Stimulated activated CD8-positive, alpha-beta memory T cell treated with anti-CD3 and anti-CD28 coated beads, Interleukin-7, amount 100 ng/mL, for 4 hours (primary cell): Measurements from ENCODE around the gene IQCF2.
"Not testable (repeated sequence)": the region's sequence is repeated elsewhere in the genome, so short reads cannot be mapped to it uniquely, and the experiment has no call there.

Experiments used
- DNase-seq, 2 donors: peaks; one replicate each; pipeline ENCODE4 v3.0.0-alpha.2; 2020; ENCODE audit warnings: low read depth in 2 of 2

IQCF2 gene

DNA sequence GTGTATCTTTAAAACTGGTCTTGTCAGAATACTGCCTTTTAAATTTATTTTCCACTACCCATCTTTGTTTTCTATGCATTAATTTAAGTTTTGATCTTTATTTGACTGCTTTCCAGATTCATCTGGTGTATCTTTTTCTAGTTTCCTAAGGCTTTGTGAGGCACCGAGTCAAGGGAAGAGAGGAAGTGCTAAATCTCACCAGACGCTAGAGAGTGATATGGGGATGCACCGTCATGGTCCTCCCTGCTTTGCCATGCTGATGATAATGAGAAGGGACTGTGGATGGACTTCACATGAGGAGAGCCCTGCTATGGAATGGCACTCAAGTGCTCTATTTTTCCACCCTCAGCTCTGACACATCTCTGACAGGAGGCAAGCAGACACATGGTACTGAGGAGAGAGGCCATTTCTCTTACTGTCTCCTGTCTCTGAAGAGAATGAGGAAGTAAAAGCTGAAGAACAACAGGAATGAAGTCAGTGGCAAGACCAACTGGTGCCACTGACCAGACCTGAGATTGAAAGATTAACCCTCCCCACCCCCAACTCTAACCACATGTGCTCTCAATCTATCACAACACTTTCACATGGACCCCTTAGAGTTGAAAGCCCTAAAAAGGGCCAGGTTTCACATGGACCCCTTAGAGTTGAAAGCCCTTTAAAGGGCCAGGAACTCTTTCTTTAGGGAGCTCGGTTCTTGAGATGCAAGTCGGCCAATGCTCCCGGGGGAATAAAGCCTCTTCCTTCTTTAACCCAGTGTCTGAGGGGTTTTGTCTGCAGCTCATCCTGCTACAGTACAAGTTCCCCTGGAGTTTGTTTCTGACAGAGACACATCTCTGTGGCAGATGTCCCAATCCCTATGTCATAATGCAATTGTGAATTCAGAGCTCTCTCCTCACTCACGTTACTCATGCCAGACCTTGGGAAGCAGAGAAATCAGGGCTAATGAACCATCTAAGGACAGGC is at the start of gene IQCF2:
Gene IQCF2 (plus strand): TSS at position 913 of the 963 bp plus-strand sequence. CDS start 52 bp downstream, outside the sequence.
- DNase-seq: no peak

GRCh38 chr3:51813539-51813938 is 47.9 kb upstream of the IQCF2 start:
- DNase-seq: no peak

GRCh38 chr3:51814034-51814433 is 47.4 kb upstream of the IQCF2 start:
- DNase-seq: no peak

DNA sequence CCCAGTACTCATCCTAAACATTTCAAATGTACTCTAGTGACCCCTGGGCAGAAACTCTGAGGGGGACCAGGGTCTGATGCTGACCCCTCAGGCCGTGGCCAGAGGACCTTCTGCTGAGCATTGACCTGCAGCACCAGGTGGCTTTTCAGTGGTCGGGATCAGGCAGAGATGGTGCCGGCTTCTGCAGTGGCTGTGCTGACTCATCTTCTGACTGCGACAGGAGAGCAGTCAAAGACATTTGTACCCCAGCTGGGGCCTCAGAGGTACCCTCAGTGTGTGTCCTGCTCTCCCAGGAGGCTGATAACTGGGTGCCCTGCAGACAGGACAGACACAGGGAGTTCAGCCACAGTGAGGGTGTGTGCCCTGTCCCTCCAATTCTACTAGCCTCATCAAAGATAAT is 45.8 kb upstream of the IQCF2 start:
- DNase-seq: no peak

- DNase-seq: no peak
Measured at GRCh38 chr3:51816723-51817122, 44.7 kb upstream of the IQCF2 start.

DNA sequence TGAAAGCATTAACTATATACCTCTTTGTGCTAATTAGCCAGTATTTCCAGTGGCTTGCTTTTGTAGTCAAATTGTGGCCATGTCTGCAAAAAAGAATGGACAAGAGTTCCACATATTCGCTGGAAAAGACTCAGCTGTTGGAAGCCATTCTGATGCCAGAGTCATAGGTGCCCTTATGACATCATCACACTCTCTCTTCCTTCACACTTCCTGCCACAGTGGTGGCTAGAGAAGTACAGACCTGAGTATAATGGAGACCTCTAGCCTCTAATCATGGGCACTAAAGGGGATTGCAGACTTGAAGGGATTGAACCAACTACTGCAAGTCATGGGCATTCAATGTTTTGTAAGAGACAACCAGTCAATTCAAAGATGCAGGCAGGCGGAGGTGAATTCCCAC is 44.0 kb upstream of the IQCF2 start:
- DNase-seq: no peak

DNA sequence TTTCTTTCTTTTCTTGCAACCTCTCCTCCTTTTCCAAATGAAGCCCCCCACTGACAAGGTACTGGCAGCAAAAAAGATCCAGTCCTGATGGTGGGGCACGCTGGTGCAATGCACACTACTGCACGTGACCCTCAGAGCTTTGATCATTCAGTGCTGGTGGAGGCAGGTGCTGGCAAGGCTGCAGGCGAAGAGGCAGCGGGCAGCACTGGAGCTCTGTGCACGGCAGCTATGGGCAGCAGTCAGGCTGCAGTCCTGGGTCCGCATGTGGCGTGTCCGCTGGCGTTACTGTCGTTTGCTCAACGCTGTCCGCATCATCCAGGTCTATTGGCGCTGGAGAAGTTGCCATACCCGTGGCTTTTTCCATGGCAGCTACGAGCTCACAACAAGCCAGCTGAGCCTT is 42.3 kb upstream of the IQCF2 start:
- no peak for DNase-seq

GRCh38 chr3:51819709-51820406 is 41.6 kb upstream of the IQCF2 start:
- no peak for DNase-seq

DNA sequence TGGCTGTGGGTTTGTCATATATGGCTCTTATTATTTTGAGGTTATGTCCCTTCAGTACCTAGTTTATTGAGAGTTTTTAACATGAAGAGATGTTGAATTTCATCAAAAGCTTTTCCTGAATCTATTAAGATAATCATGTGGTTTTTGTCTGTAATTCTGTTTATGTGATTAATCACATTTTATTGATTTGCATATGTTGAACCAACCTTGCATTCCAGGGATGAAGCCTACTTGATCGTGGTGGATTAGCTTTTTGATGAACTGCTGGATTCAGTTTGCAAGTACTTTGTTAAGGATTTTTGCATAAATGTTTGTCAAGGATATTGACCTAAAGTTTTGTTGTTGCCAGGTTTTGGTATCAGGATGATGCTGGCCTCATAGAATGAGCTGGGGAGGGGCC is 33.1 kb upstream of the IQCF2 start:
- DNase-seq: no peak

GRCh38 chr3:51830345-51830744 is 31.1 kb upstream of the IQCF2 start:
- no peak for DNase-seq

GRCh38 chr3:51830836-51831385 is 30.5 kb upstream of the IQCF2 start:
- DNase-seq: no peak

- no peak for DNase-seq
Measured at GRCh38 chr3:51836606-51837005, 24.8 kb upstream of the IQCF2 start.

GRCh38 chr3:51845129-51845528 is 16.3 kb upstream of the IQCF2 start:
- no peak for DNase-seq

DNA sequence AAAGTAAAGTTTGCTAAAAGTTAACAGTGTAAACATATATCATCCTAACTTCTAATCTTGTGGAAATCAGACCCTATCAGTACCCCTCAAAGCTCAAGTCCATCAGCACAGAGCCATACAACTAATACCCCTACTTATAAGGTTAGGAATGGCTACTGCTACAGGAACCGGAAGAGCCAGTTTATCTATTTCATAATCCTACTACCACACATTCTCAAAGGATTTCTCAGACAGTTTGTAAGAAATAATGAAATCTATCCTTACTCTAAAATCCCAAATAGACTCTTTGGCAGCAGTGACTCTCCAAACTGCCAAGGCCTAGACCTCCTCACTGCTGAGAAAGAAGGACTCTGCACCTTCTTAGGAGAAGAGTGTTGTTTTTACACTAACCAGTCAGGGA is 6.0 kb upstream of the IQCF2 start:
- DNase-seq: not testable (repeated sequence)

- DNase-seq: no peak
Measured at GRCh38 chr3:51862886-51863285, 1.5 kb downstream of the IQCF2 start.

DNA sequence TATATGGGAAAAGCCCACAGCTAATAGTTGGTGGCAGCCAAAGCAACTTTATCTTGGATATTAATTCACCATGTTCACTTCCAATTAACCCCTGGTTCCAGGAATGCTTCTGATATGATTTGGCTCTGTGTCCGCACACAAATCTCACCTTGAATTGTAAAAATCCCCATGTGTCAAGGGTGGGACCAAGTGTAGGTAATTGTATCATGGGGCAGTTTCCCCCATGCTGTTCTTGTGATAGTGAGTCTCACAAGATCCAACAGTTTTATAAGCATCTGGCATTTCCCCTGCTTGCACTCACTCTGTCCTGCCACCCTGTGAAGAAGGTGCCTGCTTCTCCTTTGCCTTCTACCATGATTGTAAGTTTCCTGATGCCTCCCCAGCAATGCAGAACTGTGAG is 7.5 kb downstream of the IQCF2 start:
- not testable (repeated sequence) for DNase-seq

DNA sequence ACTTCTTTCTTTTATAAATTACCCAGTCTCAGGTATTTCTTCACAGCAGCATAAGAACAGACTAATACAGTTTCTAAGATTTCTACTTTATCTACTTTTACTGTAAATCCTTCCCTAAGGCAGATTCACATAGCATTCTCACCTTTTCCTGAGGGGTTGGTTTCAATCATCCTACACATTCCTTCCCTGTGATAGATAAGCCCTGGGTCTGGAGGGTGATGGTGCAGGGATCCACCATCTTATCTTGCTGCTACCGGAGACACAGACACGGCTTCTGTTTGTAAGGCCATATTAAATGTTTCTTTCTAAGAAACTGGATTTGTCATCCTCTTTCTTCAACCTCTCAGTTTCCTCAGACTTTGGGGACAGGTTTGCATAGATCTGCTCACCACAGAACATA is 7.9 kb downstream of the IQCF2 start:
- DNase-seq: no peak

GRCh38 chr3:51873253-51873766 is 11.9 kb downstream of the IQCF2 start:
- DNase-seq: no peak

- no peak for DNase-seq
Measured at GRCh38 chr3:51873876-51874275, 12.5 kb downstream of the IQCF2 start.

DNA sequence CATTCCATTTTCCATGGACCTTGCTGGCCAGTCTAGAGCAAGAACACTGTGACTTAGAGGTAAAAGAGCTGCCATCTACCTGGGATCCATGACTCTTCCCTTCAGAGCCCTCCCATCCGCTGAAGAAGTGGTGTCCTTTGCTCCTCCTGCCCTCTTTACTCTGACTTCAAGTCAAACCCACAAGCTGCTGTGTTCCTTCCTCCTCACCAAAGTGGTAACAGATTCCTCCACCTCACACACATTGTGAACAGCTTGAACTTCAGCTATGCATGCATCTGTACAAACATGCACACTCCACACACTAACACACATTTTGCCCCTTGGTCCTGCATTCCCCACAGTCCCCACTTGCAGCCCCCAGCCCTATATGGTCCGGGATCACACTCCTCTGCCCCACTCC is 13.0 kb downstream of the IQCF2 start:
- DNase-seq: no peak

DNA sequence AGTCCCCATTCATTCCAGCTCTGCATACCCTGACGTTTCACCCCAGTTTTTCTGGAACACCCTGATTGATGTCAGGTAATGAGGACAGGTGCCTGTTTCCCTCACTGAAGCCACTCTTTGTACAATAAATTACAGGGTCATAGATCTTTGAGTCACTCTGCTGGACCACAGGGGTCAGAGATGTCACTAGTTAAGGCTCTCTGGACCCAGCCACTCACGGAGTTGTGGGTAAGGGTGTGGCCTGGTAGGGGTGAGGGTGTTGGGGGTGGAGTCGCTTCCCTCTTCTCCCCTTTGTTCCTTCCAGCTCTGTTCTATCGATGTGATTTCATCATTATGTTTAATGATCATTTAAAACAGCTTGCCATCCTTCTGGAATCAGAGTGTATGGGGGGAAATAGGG is 13.5 kb downstream of the IQCF2 start:
- no peak for DNase-seq

DNA sequence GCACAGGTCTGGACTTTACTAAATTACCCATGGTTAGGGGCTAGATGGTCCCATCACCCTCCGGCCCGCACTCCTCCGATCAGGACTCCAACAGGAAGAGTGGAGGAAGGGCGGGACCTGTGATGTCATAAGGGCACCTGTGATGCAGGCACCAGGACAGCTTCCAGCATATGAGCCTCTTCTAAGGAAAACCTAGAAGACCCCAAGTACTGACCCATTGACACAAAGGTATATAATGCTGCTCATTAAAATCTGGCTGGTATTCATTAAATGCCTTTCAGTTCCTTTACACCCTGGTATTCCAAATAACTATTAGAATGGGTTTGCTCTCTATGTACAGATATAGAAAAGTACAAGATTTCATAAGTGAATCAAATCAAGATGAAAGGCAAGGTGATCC is 14.1 kb downstream of the IQCF2 start, which contains the start of gene IQCF5:
Gene IQCF5 (minus strand): TSS at position 101 of the 400 bp plus-strand sequence. CDS start 70 bp downstream, at position 31.
- no peak for DNase-seq
